Measurements from ENCODE around the gene ASB5. TPM values are rescaled to one million over a fixed set of nuclear protein-coding genes. Genes with fewer than 3 reads are reported as not detected.

ASB5 gene
- total and polyA plus RNA-seq, 2 of the 8 experiments (the other 6 are each of a cell fraction or from before 2014, with no cell fraction given), result 0.02 TPM; not detected in 1

GRCh38 chr4:176309046-176309445 lies 40.0 kb upstream of the ASB5 start (continued):
- TF ChIP-seq POLR2AphosphoS5 (IDR thresholded peaks at IDR 0.05; ENCODE audit: low read depth, low read length), result no peak
- no peak for TF ChIP-seq EGR1 (IDR thresholded peaks at IDR 0.05; ENCODE audit: borderline replicate concordance, low read depth, low read length)
- no peak for TF ChIP-seq USF2 (IDR thresholded peaks at IDR 0.05; ENCODE audit: low read length)

Measured in H1 (cell line).